Stomach (tissue), 4 donors: ENCODE measurements around the gene SLC25A4.

Source experiments
- CTCF ChIP-seq, 7 experiments: fragments of 450-650 bp in 4 of 7; fragments of 200-600 bp in 3 of 7; sonication (generic) in 3 of 7; IDR thresholded peaks; one replicate each; pipeline ENCODE4 v1.5.1; 2016 to 2019; ENCODE audit warnings: antibody characterized with exemption in 7 of 7, control low read depth in 2 of 7, mild to moderate bottlenecking in 1 of 7
- POLR2A ChIP-seq, 4 donors: fragments of 450-650 bp; IDR thresholded peaks; one replicate each; pipeline ENCODE4 v1.6.1; 2016; ENCODE audit warnings: antibody characterized with exemption in 4 of 4, control low read depth in 2 of 4, mild to moderate bottlenecking in 1 of 4, moderate library complexity in 1 of 4

DNA sequence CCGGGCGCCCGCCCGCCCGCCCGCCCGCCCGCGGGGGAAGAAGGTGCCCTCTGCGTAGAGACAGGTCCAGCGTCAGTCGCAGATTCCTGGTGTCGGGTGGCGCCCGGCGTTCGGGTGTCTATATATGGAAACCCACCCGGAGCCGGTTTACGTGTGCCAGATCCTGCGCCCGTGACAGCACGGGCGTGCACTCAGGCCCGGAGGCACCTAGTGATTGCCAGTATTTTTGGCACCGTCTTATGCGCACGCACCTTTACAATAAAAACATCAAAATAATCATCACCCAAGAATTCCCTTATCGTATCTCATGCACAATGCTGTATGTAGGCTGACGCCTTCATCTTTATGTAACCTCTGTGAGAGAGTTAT, 519 bp downstream of the SLC25A4 start:
- TF ChIP-seq POLR2A (IDR thresholded peaks at IDR 0.05) (no peak), CTCF (IDR thresholded peaks at IDR 0.05) (no peak)
